Measurements from ENCODE around the gene FANK1.

DNA sequence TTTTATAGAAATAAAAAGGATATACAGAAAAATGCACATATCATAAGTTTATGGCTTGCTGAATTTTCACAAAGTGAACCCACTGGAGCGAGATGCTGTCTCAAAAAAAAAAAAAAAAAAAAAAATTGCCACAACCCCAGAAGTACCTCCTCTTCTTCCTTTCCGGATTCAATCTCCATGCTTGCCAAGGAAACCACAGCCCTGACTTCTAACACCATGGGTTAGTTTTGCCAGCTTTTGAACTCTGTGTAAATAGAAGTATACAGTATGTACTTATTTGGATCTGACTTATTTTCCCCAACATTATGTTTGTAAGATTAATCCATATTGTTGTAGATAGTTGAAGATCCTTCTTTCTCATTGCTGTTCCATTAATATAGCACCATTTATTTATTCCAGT, 40.0 kb downstream of the FANK1 start:
- TF ChIP-seq, protein P1, sequence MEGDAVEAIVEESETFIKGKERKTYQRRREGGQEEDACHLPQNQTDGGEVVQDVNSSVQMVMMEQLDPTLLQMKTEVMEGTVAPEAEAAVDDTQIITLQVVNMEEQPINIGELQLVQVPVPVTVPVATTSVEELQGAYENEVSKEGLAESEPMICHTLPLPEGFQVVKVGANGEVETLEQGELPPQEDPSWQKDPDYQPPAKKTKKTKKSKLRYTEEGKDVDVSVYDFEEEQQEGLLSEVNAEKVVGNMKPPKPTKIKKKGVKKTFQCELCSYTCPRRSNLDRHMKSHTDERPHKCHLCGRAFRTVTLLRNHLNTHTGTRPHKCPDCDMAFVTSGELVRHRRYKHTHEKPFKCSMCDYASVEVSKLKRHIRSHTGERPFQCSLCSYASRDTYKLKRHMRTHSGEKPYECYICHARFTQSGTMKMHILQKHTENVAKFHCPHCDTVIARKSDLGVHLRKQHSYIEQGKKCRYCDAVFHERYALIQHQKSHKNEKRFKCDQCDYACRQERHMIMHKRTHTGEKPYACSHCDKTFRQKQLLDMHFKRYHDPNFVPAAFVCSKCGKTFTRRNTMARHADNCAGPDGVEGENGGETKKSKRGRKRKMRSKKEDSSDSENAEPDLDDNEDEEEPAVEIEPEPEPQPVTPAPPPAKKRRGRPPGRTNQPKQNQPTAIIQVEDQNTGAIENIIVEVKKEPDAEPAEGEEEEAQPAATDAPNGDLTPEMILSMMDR (IDR thresholded peaks at IDR 0.05), result no peak
- TF ChIP-seq POLR2AphosphoS5 (IDR thresholded peaks at IDR 0.05), result no peak

Data from upper lobe of left lung (tissue), 4 donors.